Measurements from ENCODE around the gene RIMBP2. TPM values are rescaled to one million over a fixed set of nuclear protein-coding genes. Genes with fewer than 3 reads are reported as not detected.

The RIMBP2 gene
- total RNA-seq, 1 experiment from 2014 or later, result 0.95 TPM

DNA sequence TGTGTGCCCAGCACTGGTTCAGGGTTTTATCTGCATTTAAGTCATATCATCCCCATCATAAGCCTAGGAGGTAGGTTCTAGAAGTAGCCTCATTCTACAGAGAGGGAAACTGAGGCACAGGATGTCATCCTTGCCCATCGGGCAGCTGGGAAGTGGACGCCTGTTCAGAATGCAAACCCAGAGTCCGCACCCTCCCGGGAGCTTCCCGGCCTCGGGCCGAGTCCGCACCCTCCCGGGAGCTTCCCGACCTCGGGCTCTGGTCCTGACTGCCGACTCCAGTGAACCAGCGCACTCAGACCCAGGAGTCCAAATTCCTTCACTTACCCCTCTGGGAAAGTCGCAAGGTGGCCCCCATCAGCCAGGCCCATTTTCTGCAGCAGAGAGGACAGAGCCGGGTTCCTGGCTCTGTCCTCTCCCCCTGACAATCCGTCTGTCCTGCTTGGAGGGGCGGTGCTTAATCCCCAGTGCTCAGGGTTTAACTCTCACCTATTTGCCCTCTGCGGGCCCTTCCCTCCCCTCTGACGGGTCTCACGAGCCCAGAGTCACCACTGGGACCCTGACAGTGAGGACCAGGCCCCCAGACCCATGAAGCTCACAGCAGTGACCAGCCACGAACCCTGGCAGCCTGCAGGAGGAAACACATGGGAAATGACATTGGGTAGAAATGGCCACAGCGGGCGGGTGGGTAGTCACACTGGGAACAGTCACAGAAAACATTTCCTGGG lies 236.5 kb downstream of the RIMBP2 start:
- no TSS peak for BruUV-seq (replicated peaks)
- no peak overlapping the region for H3K4me3 ChIP-seq (ENCODE audit: low read depth, low read length, poor library complexity, severe bottlenecking)
- H3K27me3 ChIP-seq (replicated peaks; ENCODE audit: insufficient read depth, low read depth, low read length, poor library complexity), result peaks cover 34% of the 10 kb centered on the region
- DNase-seq (ENCODE audit: low spot score), result no peak
- ChIA-PET CTCF (no interaction called here), POLR2A (ENCODE audit: low non-redundant PET) (no interaction called here)
- H3K27ac ChIP-seq (ENCODE audit: low read depth, low read length, poor library complexity, severe bottlenecking), result no peak overlapping the region
- H3K4me1 ChIP-seq (ENCODE audit: insufficient read depth, low read length, poor library complexity, severe bottlenecking), result no peaks in the 10 kb centered on the region
- no peaks in the 10 kb centered on the region for H3K36me3 ChIP-seq (ENCODE audit: insufficient read depth, low read length, poor library complexity, severe bottlenecking)
- TF ChIP-seq, protein P1, sequence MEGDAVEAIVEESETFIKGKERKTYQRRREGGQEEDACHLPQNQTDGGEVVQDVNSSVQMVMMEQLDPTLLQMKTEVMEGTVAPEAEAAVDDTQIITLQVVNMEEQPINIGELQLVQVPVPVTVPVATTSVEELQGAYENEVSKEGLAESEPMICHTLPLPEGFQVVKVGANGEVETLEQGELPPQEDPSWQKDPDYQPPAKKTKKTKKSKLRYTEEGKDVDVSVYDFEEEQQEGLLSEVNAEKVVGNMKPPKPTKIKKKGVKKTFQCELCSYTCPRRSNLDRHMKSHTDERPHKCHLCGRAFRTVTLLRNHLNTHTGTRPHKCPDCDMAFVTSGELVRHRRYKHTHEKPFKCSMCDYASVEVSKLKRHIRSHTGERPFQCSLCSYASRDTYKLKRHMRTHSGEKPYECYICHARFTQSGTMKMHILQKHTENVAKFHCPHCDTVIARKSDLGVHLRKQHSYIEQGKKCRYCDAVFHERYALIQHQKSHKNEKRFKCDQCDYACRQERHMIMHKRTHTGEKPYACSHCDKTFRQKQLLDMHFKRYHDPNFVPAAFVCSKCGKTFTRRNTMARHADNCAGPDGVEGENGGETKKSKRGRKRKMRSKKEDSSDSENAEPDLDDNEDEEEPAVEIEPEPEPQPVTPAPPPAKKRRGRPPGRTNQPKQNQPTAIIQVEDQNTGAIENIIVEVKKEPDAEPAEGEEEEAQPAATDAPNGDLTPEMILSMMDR (conservative IDR thresholded peaks at IDR 0.05; ENCODE audit: low read depth, low read length), result no peak
- no peak for TF ChIP-seq EZH2 (IDR thresholded peaks at IDR 0.05; ENCODE audit: borderline replicate concordance, low read depth, low read length, poor library complexity, severe bottlenecking)
- H3K9me3 ChIP-seq (ENCODE audit: low read depth, low read length, poor library complexity, severe bottlenecking), result no peaks in the 10 kb centered on the region
- intact Hi-C loops (cut with micrococcal nuclease; ENCODE audit: unreplicated experiment), result no loop called here

DNA sequence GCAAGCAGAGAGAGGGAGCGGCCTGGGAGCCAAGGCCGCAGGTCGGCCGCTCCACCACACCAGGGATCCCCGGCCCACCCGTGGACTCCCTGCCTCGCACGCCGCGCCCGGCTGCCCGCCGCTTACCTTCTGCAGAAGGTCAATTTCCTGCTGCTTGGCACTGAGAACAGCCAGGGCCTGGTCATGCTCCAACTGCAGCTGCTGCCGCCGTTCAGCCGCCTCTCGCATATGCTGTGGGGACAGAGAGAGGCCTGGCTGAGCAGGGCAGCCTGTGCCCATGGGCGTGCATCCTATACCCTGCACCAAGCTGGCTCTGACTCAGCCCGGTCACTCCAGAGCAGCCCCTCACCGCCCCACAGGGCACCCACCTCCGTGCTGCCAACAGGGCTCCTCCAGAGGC lies 237.3 kb downstream of the RIMBP2 start:
- no peak for DNase-seq (ENCODE audit: low spot score)
- no peak overlapping the region for H3K4me3 ChIP-seq (ENCODE audit: low read depth, low read length, poor library complexity, severe bottlenecking)
- no peak for TF ChIP-seq EZH2 (IDR thresholded peaks at IDR 0.05; ENCODE audit: borderline replicate concordance, low read depth, low read length, poor library complexity, severe bottlenecking)
- TF ChIP-seq, protein P1 (conservative IDR thresholded peaks at IDR 0.05; ENCODE audit: low read depth, low read length), result no peak
- CTCF ChIA-PET, result no interaction called here
- H3K36me3 ChIP-seq (ENCODE audit: insufficient read depth, low read length, poor library complexity, severe bottlenecking), result no peaks in the 10 kb centered on the region
- H3K9me3 ChIP-seq (ENCODE audit: low read depth, low read length, poor library complexity, severe bottlenecking), result no peaks in the 10 kb centered on the region
- H3K27ac ChIP-seq (ENCODE audit: low read depth, low read length, poor library complexity, severe bottlenecking), result no peak overlapping the region
- BruUV-seq (replicated peaks), result no TSS peak
- POLR2A ChIA-PET (ENCODE audit: low non-redundant PET), result no interaction called here
- intact Hi-C loops (cut with micrococcal nuclease; ENCODE audit: unreplicated experiment), result no loop called here
- no peaks in the 10 kb centered on the region for H3K4me1 ChIP-seq (ENCODE audit: insufficient read depth, low read length, poor library complexity, severe bottlenecking)
- H3K27me3 ChIP-seq (replicated peaks; ENCODE audit: insufficient read depth, low read depth, low read length, poor library complexity), result peaks cover 42% of the 10 kb centered on the region

DNA sequence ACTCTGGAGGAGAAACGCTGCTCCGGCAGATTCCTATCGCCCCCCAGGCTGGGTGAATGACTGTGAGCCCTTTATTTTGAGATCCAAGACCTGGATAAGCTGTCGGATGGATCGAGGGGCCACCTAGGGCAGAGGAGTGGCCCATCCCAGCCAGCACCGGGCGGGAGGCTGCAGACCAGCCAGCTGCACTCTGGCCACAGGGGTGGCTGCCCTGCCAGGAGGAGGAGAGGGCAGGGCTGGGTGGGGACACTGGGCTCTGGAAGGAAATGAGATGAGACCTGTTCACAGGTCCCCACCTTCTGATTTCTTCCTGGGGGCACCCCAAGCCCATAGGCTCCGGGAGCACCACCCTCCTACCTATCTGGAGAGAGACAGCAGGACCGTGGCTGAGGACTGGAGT lies 238.4 kb downstream of the RIMBP2 start:
- intact Hi-C loops (cut with micrococcal nuclease; ENCODE audit: unreplicated experiment), result no loop called here
- no peak for TF ChIP-seq EZH2 (IDR thresholded peaks at IDR 0.05; ENCODE audit: borderline replicate concordance, low read depth, low read length, poor library complexity, severe bottlenecking)
- TF ChIP-seq, protein P1 (conservative IDR thresholded peaks at IDR 0.05; ENCODE audit: low read depth, low read length), result no peak
- DNase-seq (ENCODE audit: low spot score), result no peak
- no TSS peak for BruUV-seq (replicated peaks)
- CTCF ChIA-PET, result no interaction called here
- H3K36me3 ChIP-seq (ENCODE audit: insufficient read depth, low read length, poor library complexity, severe bottlenecking), result no peaks in the 10 kb centered on the region
- peaks cover 52% of the 10 kb centered on the region for H3K27me3 ChIP-seq (replicated peaks; ENCODE audit: insufficient read depth, low read depth, low read length, poor library complexity)
- H3K4me3 ChIP-seq (ENCODE audit: low read depth, low read length, poor library complexity, severe bottlenecking), result no peak overlapping the region
- POLR2A ChIA-PET (ENCODE audit: low non-redundant PET), result no interaction called here
- H3K4me1 ChIP-seq (ENCODE audit: insufficient read depth, low read length, poor library complexity, severe bottlenecking), result no peaks in the 10 kb centered on the region
- H3K9me3 ChIP-seq (ENCODE audit: low read depth, low read length, poor library complexity, severe bottlenecking), result no peaks in the 10 kb centered on the region
- H3K27ac ChIP-seq (ENCODE audit: low read depth, low read length, poor library complexity, severe bottlenecking), result no peak overlapping the region
